HG02798 (cell line): ENCODE measurements around the gene CCDC88A.
"Not testable (repeated sequence)": the region's sequence is repeated elsewhere in the genome, so short reads cannot be mapped to it uniquely, and the experiment has no call there.

Experiments
- ATAC-seq: cut with Tn5 transposase; IDR thresholded peaks from one replicate; pipeline ENCODE4 v1.9.1; 2021; ENCODE audit warnings: mild to moderate bottlenecking; ENCODE audit not compliant: unreplicated experiment, poor library complexity

Gene CCDC88A

DNA sequence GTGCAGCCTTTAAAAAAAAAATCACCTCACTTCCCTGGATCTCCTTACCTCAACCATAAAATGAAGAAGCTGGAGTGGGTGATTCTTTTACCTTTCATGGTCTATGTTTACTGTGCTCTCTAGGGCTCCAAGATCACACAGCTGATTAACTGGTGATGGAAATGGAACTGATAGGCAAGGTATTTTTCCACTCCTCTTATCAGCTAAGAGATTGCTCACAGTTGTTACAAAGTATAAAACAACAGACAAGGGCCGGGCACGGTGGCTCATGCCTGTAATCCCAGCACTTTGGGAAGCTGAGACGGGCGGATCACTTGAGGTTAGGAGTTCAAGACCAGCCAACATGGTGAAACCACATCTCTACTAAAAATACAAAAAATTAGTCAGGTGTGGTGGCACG is 172.6 kb downstream of the CCDC88A start:
- ATAC-seq = no peak

DNA sequence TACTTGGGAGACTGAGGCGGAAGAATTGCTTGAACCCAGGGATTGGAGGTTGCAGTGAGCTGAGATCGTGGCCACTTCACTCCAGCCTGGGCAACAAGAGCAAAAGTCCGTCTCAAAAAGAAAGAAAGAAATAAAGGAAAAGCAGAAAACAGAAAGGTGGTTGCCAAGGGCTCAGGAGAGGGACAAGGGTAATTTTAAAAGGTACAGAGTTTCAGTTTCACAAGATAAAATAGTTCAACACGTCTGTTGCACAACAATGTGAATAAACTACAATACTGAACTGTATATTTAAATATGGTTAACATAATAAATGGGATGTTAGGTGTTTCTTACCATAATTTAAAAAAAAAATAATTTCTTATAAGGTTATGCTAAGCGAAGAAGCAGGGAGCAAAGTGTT is 174.2 kb downstream of the CCDC88A start:
- ATAC-seq = no peak

DNA sequence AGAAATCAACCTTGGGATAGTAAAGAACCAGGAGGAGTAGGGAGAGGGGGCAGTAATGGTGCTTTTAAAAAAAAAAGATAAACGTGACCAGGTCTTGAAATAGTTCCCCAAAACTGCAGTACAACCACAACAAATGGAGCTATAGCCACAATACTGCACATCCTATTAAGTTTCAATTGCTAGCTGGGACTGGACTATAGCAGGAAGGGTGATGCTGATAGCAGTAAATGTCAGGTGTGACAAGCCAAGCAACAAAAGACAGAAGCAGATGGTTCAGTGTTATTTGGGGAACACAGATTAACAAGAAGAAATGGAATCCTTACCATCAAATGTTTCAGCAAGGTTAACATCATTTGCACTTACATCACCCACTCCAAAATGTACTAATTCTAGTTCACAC is 177.0 kb downstream of the CCDC88A start:
- no peak for ATAC-seq

GRCh38 chr2:55241582-55241981 is 178.1 kb downstream of the CCDC88A start:
- ATAC-seq = not testable (repeated sequence)

GRCh38 chr2:55239656-55240222 is 179.9 kb downstream of the CCDC88A start:
- ATAC-seq = no peak
